ENCODE data around the gene XKR7. TPM values are rescaled to one million over a fixed set of nuclear protein-coding genes. Genes with fewer than 3 reads are reported as not detected.

Gene XKR7
- total RNA-seq, 1 donor from 2014 or later, result 0.08 TPM

DNA sequence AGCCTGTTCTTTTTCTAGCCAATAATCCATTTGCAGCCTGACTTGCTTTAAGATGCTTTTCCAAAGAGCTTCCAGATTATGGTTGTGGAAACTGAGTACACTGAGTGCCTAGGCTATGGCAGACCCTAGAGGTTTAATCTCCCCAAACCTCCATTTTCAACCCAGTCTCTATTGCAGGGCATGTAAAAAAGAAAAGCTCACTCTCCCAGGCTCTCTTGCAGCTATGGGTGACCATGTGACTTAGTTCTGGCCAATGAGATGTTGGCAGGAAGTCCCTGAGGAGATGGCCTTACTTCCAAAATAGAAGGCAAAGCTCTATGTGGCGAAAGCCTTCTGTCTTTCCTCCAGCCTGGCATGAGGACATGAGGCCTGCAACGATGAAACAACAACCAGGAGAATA is 19.9 kb upstream of the XKR7 start:
- H3K27me3 ChIP-seq (ENCODE audit: control insufficient read depth, insufficient read depth, low read length), result no peaks in the 10 kb centered on the region
- TF ChIP-seq, protein P1, sequence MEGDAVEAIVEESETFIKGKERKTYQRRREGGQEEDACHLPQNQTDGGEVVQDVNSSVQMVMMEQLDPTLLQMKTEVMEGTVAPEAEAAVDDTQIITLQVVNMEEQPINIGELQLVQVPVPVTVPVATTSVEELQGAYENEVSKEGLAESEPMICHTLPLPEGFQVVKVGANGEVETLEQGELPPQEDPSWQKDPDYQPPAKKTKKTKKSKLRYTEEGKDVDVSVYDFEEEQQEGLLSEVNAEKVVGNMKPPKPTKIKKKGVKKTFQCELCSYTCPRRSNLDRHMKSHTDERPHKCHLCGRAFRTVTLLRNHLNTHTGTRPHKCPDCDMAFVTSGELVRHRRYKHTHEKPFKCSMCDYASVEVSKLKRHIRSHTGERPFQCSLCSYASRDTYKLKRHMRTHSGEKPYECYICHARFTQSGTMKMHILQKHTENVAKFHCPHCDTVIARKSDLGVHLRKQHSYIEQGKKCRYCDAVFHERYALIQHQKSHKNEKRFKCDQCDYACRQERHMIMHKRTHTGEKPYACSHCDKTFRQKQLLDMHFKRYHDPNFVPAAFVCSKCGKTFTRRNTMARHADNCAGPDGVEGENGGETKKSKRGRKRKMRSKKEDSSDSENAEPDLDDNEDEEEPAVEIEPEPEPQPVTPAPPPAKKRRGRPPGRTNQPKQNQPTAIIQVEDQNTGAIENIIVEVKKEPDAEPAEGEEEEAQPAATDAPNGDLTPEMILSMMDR (IDR thresholded peaks at IDR 0.05; ENCODE audit: insufficient read depth, low read length, poor library complexity, severe bottlenecking), result no peak
- no peak for DNase-seq (ENCODE audit: low read depth)
- H3K36me3 ChIP-seq (ENCODE audit: control insufficient read depth, insufficient read depth, low read length), result no peaks in the 10 kb centered on the region
- no peak overlapping the region for H3K4me3 ChIP-seq (ENCODE audit: low read depth, low read length)

DNA sequence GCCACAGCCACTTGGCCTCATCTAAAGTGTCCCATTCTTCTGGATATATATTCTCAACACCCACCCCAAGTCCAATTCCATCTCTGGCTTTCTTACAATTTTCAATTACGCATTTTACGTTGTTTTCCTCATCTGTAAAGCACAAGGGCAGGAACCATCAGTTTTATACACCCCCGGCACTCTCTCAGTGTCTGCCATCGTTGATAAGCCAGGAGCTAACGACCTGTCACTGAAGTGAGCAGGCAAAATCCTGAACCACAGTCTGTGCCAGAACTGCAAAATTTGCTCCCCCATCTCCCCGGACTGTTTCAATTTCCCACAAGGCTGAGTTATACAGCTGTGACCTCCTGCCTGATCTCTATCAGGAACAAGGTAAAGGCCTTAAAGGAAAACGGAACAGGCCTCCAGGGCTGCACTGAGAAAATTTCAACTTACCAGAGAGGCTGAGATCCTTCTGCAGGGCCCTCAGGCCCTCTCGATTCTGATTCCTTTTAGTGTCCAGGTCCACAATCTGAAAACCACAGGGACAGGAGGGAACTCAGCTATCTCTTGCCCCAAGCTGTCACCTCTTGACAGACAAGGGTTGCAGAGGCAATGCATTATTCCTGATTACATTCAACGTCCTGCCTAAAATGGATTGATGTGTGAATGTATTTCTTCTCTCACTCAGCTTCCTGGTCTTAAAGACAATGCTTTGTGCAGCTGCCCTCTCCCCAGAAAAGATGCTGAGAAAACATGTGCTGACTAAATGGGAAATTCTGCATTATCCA is 17.9 kb upstream of the XKR7 start:
- TF ChIP-seq, protein P1 (IDR thresholded peaks at IDR 0.05; ENCODE audit: insufficient read depth, low read length, poor library complexity, severe bottlenecking), result no peak
- Histone ChIP-seq H3K27me3 (ENCODE audit: control insufficient read depth, insufficient read depth, low read length) (peaks cover under 1% of the 10 kb centered on the region), H3K36me3 (ENCODE audit: control insufficient read depth, insufficient read depth, low read length) (no peaks in the 10 kb centered on the region), H3K4me3 (ENCODE audit: low read depth, low read length) (no peak overlapping the region)
- DNase-seq (ENCODE audit: low read depth), result no peak

DNA sequence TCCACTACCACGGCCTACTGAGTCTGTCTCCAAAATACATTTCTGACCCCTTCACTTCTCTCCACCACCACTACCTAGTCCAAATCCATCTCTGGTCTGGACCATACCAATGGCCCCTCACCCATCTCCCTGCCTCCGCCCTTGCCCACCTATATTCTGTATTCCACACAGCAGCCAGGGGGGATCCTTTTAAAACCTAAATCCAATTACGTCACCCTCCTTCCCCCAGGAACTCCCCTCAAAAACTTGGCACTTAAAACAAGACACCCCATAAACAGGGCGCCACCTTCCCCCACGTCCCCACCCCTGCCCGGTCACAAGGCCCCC is 16.8 kb upstream of the XKR7 start:
- DNase-seq (ENCODE audit: low read depth), result no peak
- peak overlapping the region; percentile 60 for H3K4me3 ChIP-seq (ENCODE audit: low read depth, low read length)
- TF ChIP-seq, protein P1 (IDR thresholded peaks at IDR 0.05; ENCODE audit: insufficient read depth, low read length, poor library complexity, severe bottlenecking), result no peak
- peaks cover 2% of the 10 kb centered on the region for H3K27me3 ChIP-seq (ENCODE audit: control insufficient read depth, insufficient read depth, low read length)
- H3K36me3 ChIP-seq (ENCODE audit: control insufficient read depth, insufficient read depth, low read length), result no peaks in the 10 kb centered on the region

DNA sequence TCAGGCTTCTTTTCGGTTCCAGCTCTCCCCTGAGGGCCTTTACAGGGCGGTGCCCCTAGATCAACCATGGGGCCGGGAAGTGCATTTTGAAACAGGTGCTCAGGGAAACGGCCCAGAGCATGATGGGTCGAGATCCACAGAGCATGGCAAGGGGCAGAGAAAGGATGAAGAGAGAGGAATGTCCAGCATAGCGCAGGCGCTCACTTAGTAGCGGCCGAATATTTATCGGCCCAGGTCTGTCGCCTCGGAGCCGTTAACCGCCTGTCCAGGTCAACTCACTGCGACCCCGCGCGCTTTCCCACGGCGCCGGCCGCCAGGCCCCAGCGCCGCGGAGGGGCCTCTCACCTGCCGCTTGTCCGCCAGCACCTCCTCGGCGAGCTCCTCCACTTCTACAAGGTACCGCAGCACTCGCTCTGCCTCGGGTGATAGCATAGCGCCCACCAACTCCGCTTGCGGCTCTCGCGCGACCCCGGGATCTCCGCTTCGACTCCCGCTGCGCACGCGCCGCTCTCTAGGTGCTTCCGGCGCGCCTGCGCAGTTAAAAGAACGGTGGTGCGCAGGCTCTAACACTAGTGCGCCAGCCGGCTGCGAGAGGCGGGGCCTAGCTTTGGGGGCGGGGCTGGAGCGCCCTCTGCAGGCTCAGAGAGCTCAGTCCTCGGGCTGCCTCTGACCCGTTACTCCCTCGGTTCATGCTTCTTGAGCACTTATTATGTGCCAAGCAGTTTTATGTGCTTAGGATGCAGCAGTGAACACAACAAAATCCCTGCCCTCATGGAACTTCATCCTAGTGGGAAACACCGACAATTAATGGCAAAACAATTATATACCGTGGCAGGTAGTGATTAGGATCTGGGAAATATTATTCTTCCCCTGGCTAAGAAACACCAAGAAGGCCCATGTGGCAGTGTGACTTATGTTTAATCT is 16.2 kb upstream of the XKR7 start, which contains the start of gene PDRG1:
PDRG1 (minus strand) TSS at position 517 of the 924 bp plus-strand sequence; CDS start at position 432, 85 bp downstream.
- no peaks in the 10 kb centered on the region for H3K36me3 ChIP-seq (ENCODE audit: control insufficient read depth, insufficient read depth, low read length)
- DNase-seq (ENCODE audit: low read depth), result peak; percentile 72
- H3K4me3 ChIP-seq (ENCODE audit: low read depth, low read length), result peak within 1 kb of the TSS; percentile 60
- TF ChIP-seq, protein P1 (IDR thresholded peaks at IDR 0.05; ENCODE audit: insufficient read depth, low read length, poor library complexity, severe bottlenecking), result peak; percentile 98
- peaks cover 7% of the 10 kb centered on the region for H3K27me3 ChIP-seq (ENCODE audit: control insufficient read depth, insufficient read depth, low read length)

DNA sequence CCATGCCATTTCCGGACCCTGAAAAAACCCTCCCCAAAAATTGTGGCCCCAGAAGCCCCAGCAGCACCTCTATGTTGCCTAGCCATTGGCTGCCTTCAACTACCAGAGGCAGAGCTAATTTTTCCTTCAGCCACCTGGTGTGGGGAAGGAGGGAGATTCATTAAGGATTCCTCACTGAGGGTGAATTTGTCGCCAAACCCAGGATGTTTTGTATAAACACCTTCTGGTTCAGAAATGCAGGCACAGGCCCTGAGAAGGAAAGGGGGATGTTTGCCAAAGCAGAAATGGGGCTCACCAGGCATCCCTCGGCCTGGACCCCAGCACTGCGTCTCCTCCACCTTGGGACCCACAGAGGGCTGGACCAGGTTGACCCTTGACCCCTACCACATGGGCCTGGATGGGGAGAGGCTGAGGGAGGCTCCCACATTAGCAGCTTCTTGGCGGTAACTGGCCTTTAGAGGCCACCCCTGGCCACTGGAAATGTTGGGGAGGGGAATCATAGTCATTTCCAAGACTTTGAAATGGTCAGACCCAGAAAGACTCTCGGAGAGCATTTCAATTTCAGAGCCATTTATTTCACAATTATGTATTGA is 14.3 kb upstream of the XKR7 start:
- Histone ChIP-seq H3K27me3 (ENCODE audit: control insufficient read depth, insufficient read depth, low read length) (peaks cover 12% of the 10 kb centered on the region), H3K36me3 (ENCODE audit: control insufficient read depth, insufficient read depth, low read length) (no peaks in the 10 kb centered on the region), H3K4me3 (ENCODE audit: low read depth, low read length) (no peak overlapping the region)
- TF ChIP-seq, protein P1 (IDR thresholded peaks at IDR 0.05; ENCODE audit: insufficient read depth, low read length, poor library complexity, severe bottlenecking), result no peak
- DNase-seq (ENCODE audit: low read depth), result no peak

Data from kidney epithelial cell (primary cell).